H9 (cell line): ENCODE measurements around the gene COL8A1. TPM values are rescaled to one million over a fixed set of nuclear protein-coding genes. Genes with fewer than 3 reads are reported as not detected.

Experiments
- DNase-seq: peaks from one replicate; pipeline ENCODE4 v3.0.0-alpha.2; 2017
- H2AFZ ChIP-seq: one replicate; pipeline ENCODE4 v1.6.1; 2013; ENCODE audit warnings: mild to moderate bottlenecking, low read length, control low read depth, moderate library complexity
- H2AK5ac ChIP-seq: 2 replicates; pipeline ENCODE4 v1.6.1; 2013; ENCODE audit warnings: low read length, control low read depth, mixed read lengths; ENCODE audit not compliant: insufficient read length
- H2BK120ac ChIP-seq: one replicate; pipeline ENCODE4 v1.6.1; 2013; ENCODE audit warnings: low read depth, mild to moderate bottlenecking, low read length, control low read depth, inconsistent platforms; ENCODE audit not compliant: poor library complexity, severe bottlenecking
- H2BK12ac ChIP-seq: 2 replicates; pipeline ENCODE4 v1.6.1; 2013; ENCODE audit warnings: low read length, control low read depth, mixed read lengths, low read depth; ENCODE audit not compliant: insufficient read length
- H2BK15ac ChIP-seq: 2 replicates; pipeline ENCODE4 v1.6.1; 2013; ENCODE audit warnings: low read depth, low read length, control low read depth
- H2BK20ac ChIP-seq: one replicate; pipeline ENCODE4 v1.6.1; 2013; ENCODE audit warnings: low read depth, mild to moderate bottlenecking, low read length, control low read depth, inconsistent platforms; ENCODE audit not compliant: poor library complexity, severe bottlenecking
- H2BK5ac ChIP-seq: 2 replicates; pipeline ENCODE4 v1.6.1; 2013; ENCODE audit warnings: low read length, control low read depth, mixed read lengths; ENCODE audit not compliant: insufficient read length
- H3K14ac ChIP-seq: 2 replicates; pipeline ENCODE4 v1.6.1; 2013; ENCODE audit warnings: low read length, control low read depth; ENCODE audit not compliant: insufficient read depth
- H3K18ac ChIP-seq: 2 replicates; pipeline ENCODE4 v1.6.1; 2013; ENCODE audit warnings: low read depth, mild to moderate bottlenecking, mixed read lengths, low read length, control low read depth; ENCODE audit not compliant: insufficient read length
- H3K23ac ChIP-seq: 2 replicates; pipeline ENCODE4 v1.6.1; 2013; ENCODE audit warnings: low read length, control low read depth, mixed read lengths, low read depth; ENCODE audit not compliant: insufficient read length
- H3K23me2 ChIP-seq: 2 replicates; pipeline ENCODE4 v1.6.1; 2013; ENCODE audit warnings: low read depth, mild to moderate bottlenecking, mixed read lengths, low read length, control low read depth; ENCODE audit not compliant: insufficient read length, poor library complexity, severe bottlenecking
- H3K27ac ChIP-seq: 2 replicates; pipeline ENCODE4 v1.5.1; 2013; ENCODE audit warnings: low read length, control low read depth, mixed read lengths, low read depth; ENCODE audit not compliant: insufficient read length
- H3K27me3 ChIP-seq: 2 replicates; pipeline ENCODE4 v1.6.1; 2013; ENCODE audit warnings: low read length, control low read depth, inconsistent platforms; ENCODE audit not compliant: insufficient read depth
- H3K4ac ChIP-seq: 2 replicates; pipeline ENCODE4 v1.6.1; 2013; ENCODE audit warnings: low read depth, mild to moderate bottlenecking, control low read depth, inconsistent platforms, low read length, moderate library complexity
- H3K4me1 ChIP-seq: 2 replicates; pipeline ENCODE4 v1.6.1; 2013; ENCODE audit warnings: low read length, control low read depth, inconsistent platforms; ENCODE audit not compliant: insufficient read depth
- H3K4me2 ChIP-seq: 2 replicates; pipeline ENCODE4 v1.6.1; 2013; ENCODE audit warnings: low read length, control low read depth, mixed read lengths; ENCODE audit not compliant: insufficient read length, insufficient read depth
- H3K56ac ChIP-seq: 2 replicates; pipeline ENCODE4 v1.6.1; 2013; ENCODE audit warnings: low read depth, mild to moderate bottlenecking, mixed read lengths, low read length, control low read depth; ENCODE audit not compliant: insufficient read length
- H3K79me1 ChIP-seq: 2 replicates; pipeline ENCODE4 v1.6.1; 2013; ENCODE audit warnings: low read depth, mild to moderate bottlenecking, moderate library complexity, low read length, control low read depth, inconsistent platforms; ENCODE audit not compliant: insufficient read depth, poor library complexity, severe bottlenecking
- H3K79me2 ChIP-seq: 2 replicates; pipeline ENCODE4 v1.6.1; 2013; ENCODE audit warnings: low read length, control low read depth, inconsistent platforms; ENCODE audit not compliant: insufficient read depth
- H3K9ac ChIP-seq: 2 replicates; pipeline ENCODE4 v1.6.1; 2013; ENCODE audit warnings: low read length, control low read depth, mixed read lengths; ENCODE audit not compliant: insufficient read length; ENCODE audit errors: extremely low read depth
- H3K9me3 ChIP-seq: one replicate; pipeline ENCODE4 v1.6.1; 2013; ENCODE audit warnings: low read depth, low read length, inconsistent platforms; ENCODE audit not compliant: control insufficient read depth
- H3T11ph ChIP-seq: one replicate; pipeline ENCODE4 v1.6.1; 2013; ENCODE audit warnings: mild to moderate bottlenecking, low read length, control low read depth, inconsistent platforms
- H4K20me1 ChIP-seq: one replicate; pipeline ENCODE4 v1.6.1; 2013; ENCODE audit not compliant: control insufficient read depth, insufficient read length, insufficient read depth
- H4K5ac ChIP-seq: 2 replicates; pipeline ENCODE4 v1.6.1; 2013; ENCODE audit warnings: low read depth, mild to moderate bottlenecking, mixed read lengths, low read length, control low read depth; ENCODE audit not compliant: insufficient read length
- H4K8ac ChIP-seq: replicated peaks from 2 replicates; pipeline ENCODE4 v1.6.1; 2013; ENCODE audit warnings: low read length, control low read depth, mixed read lengths, low read depth; ENCODE audit not compliant: insufficient read length
- H4K91ac ChIP-seq: 2 replicates; pipeline ENCODE4 v1.6.1; 2013; ENCODE audit warnings: low read depth, mild to moderate bottlenecking, moderate library complexity, mixed read lengths, low read length, control low read depth; ENCODE audit not compliant: insufficient read length
- H3K27ac Mint-ChIP-seq, 3 experiments: 2 replicates in 2 of 3; 3 replicates in 1 of 3; pipeline ENCODE4 v1.8.0; 2020 to 2021; ENCODE audit warnings: mixed read lengths in 3 of 3, mild to moderate bottlenecking in 1 of 3, moderate library complexity in 1 of 3
- H3K27me3 Mint-ChIP-seq: 2 replicates; pipeline ENCODE4 v1.8.0; 2021; ENCODE audit warnings: low read depth, mild to moderate bottlenecking, moderate library complexity, mixed read lengths
- H3K36me3 Mint-ChIP-seq, 3 experiments: 2 replicates in 2 of 3; 3 replicates in 1 of 3; pipeline ENCODE4 v1.8.0; 2020 to 2021; ENCODE audit warnings: low read depth in 3 of 3, mixed read lengths in 3 of 3; ENCODE audit not compliant: insufficient read depth in 1 of 3
- H3K4me1 Mint-ChIP-seq, 2 experiments: 2 replicates each; pipeline ENCODE4 v1.8.0; 2020; ENCODE audit warnings: mixed read lengths in 2 of 2
- H3K4me3 Mint-ChIP-seq, 2 experiments: 2 replicates in 1 of 2; 3 replicates in 1 of 2; pipeline ENCODE4 v1.8.0; 2020 to 2021; ENCODE audit warnings: mild to moderate bottlenecking in 2 of 2, mixed read lengths in 2 of 2, moderate library complexity in 1 of 2
- H3K9me3 Mint-ChIP-seq, 2 experiments: 2 replicates in 1 of 2; 3 replicates in 1 of 2; pipeline ENCODE4 v1.8.0; 2020; ENCODE audit warnings: mild to moderate bottlenecking in 2 of 2, mixed read lengths in 2 of 2, moderate library complexity in 1 of 2
- WGBS: extraction: QIAGEN DNeasy Blood & Tissue Kit; methylation state at CpG from one replicate; pipeline ENCODE4 v1.1.7; 2013; ENCODE audit warnings: missing lambda C conversion rate, low lambda C conversion rate, mixed read lengths; ENCODE audit not compliant: insufficient read length; ENCODE audit errors: extremely low coverage; 5-methylcytosine and 5-hydroxymethylcytosine counted together
- total RNA-seq: library from RNA; stranded (reverse); gene quantifications from 2 replicates; pipeline ENCODE4 v1.2.1, GENCODE V29; 2021
- TF ChIP-seq, protein P1 (sequence below): fragments of 200-600 bp; sonication (generic); conservative IDR thresholded peaks from 3 replicates; pipeline ENCODE4 v1.8.0; 2021; ENCODE audit warnings: antibody characterized with exemption, mild to moderate bottlenecking

Gene COL8A1
- total RNA-seq, 1 experiment from 2014 or later, result 0.17 TPM

DNA sequence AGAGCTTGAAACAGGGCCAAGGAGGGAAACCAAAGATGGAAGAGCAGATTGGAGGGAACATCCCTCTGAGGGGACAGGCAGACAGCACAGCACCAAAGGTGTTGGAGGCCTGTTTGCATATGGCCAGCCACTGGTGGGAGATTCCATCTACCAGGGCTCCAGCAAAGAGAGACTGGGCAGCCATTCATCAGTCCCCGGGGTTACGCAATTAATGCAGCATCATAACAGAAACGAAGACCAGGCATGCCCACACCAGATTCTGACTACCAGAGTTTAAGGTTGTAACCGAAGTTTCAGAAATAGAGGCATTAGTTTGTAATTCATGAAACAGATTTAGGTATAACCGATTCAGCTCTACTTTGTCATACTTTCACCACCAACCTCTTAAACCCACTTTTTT, 58.1 kb downstream of the COL8A1 start:
- Histone ChIP-seq H2BK12ac (no peak overlapping the region), H3K27ac (no peak overlapping the region), H2BK20ac (no peak overlapping the region), H3K23me2 (no peaks in the 10 kb centered on the region), H3K4ac (no peak overlapping the region), H3K4me1 (no peaks in the 10 kb centered on the region; the same call in 1 of the 2 replicates), H3K14ac (no peak overlapping the region), H3K79me1 (no peaks in the 10 kb centered on the region), H3K79me2 (no peaks in the 10 kb centered on the region), H3K27me3 (no peaks in the 10 kb centered on the region), H3T11ph (no peak overlapping the region), H3K56ac (no peak overlapping the region), H2BK15ac (no peak overlapping the region), H2BK5ac (no peak overlapping the region), H4K8ac (no peak overlapping the region), H3K4me2 (no peak overlapping the region), H3K9ac (no peak overlapping the region), H2AK5ac (no peak overlapping the region), H4K91ac (no peak overlapping the region), H4K5ac (no peak overlapping the region), H3K23ac (no peak overlapping the region), H2AFZ (no peak overlapping the region), H3K18ac (no peak overlapping the region), H4K20me1 (no peaks in the 10 kb centered on the region), H2BK120ac (no peak overlapping the region), H3K9me3 (no peaks in the 10 kb centered on the region)
- no CpG with 5 or more reads among the region's 5 CpGs for WGBS
- Mint-ChIP-seq H3K4me1 (0 out of 4 replicates have a peak, but pooled peaks cover 0 to 3% of the 10 kb centered on the region in 2 experiments), H3K4me3 (no peak overlapping the region), H3K9me3 (no peaks in the 10 kb centered on the region), H3K27ac (no peak overlapping the region), H3K36me3 (no peaks in the 10 kb centered on the region), H3K27me3 (no peaks in the 10 kb centered on the region)
- DNase-seq, result no peak
- TF ChIP-seq, protein P1, sequence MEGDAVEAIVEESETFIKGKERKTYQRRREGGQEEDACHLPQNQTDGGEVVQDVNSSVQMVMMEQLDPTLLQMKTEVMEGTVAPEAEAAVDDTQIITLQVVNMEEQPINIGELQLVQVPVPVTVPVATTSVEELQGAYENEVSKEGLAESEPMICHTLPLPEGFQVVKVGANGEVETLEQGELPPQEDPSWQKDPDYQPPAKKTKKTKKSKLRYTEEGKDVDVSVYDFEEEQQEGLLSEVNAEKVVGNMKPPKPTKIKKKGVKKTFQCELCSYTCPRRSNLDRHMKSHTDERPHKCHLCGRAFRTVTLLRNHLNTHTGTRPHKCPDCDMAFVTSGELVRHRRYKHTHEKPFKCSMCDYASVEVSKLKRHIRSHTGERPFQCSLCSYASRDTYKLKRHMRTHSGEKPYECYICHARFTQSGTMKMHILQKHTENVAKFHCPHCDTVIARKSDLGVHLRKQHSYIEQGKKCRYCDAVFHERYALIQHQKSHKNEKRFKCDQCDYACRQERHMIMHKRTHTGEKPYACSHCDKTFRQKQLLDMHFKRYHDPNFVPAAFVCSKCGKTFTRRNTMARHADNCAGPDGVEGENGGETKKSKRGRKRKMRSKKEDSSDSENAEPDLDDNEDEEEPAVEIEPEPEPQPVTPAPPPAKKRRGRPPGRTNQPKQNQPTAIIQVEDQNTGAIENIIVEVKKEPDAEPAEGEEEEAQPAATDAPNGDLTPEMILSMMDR, result no peak
